HG03565 (cell line): ENCODE data around the gene RPH3AL.
"Not testable (repeated sequence)": the region's sequence is repeated elsewhere in the genome, so short reads cannot be mapped to it uniquely, and the experiment has no call there.

Experiments used
- ATAC-seq: cut with Tn5 transposase; IDR thresholded peaks from one replicate; pipeline ENCODE4 v1.9.1; 2021; ENCODE audit warnings: mild to moderate bottlenecking, moderate library complexity; ENCODE audit not compliant: unreplicated experiment

The RPH3AL gene

GRCh38 chr17:379531-380465 is 27.2 kb upstream of the RPH3AL start:
- no peak for ATAC-seq

GRCh38 chr17:378068-378467 is 25.5 kb upstream of the RPH3AL start:
- no peak for ATAC-seq

GRCh38 chr17:376936-377863 is 24.6 kb upstream of the RPH3AL start:
- no peak for ATAC-seq

- no peak for ATAC-seq
Observed at GRCh38 chr17:373613-374230, 21.1 kb upstream of the RPH3AL start.

- ATAC-seq, result no peak
Observed at GRCh38 chr17:372157-373152, 19.8 kb upstream of the RPH3AL start.

GRCh38 chr17:371583-371982 is 19.0 kb upstream of the RPH3AL start:
- ATAC-seq, result no peak

GRCh38 chr17:367656-368055 is 15.0 kb upstream of the RPH3AL start:
- ATAC-seq, result not testable (repeated sequence)

- ATAC-seq, result not testable (repeated sequence)
Observed at GRCh38 chr17:366657-367615, 14.3 kb upstream of the RPH3AL start.

- no peak for ATAC-seq
Observed at GRCh38 chr17:364766-365165, 12.2 kb upstream of the RPH3AL start.

GRCh38 chr17:364308-364707 is 11.7 kb upstream of the RPH3AL start:
- ATAC-seq, result no peak

GRCh38 chr17:362721-363120 is 10.1 kb upstream of the RPH3AL start:
- ATAC-seq, result no peak

- no peak for ATAC-seq
Observed at GRCh38 chr17:360092-360750, 7.6 kb upstream of the RPH3AL start.

- no peak for ATAC-seq
Observed at GRCh38 chr17:358491-359151, 6.0 kb upstream of the RPH3AL start.

- ATAC-seq, result no peak
Observed at GRCh38 chr17:357644-358043, 5.0 kb upstream of the RPH3AL start.

- ATAC-seq, result no peak
Observed at GRCh38 chr17:356671-357434, 4.2 kb upstream of the RPH3AL start.

- no peak for ATAC-seq
Observed at GRCh38 chr17:354651-355556, 2.3 kb upstream of the RPH3AL start.
